HepG2 (cell line): ENCODE data around the gene PEAR1. TPM values are rescaled to one million over a fixed set of nuclear protein-coding genes. Genes with fewer than 3 reads are reported as not detected.

Experiments used
- ATAC-seq: fragments of 200-7000 bp; cut with Tn5 transposase; 3 replicates; pipeline ENCODE4 v1.9.1; 2020; ENCODE audit warnings: mild to moderate bottlenecking, moderate library complexity
- BruUV-seq: library from RNA; stranded (reverse); fragments of 400-500 nt; replicated peaks from 2 replicates; lab custom pipeline; 2021; lab: Mats Ljungman, UMichigan
- CTCF ChIA-PET: fragments of 300-600 bp; formaldehyde crosslinking; extraction: SDS; loops from one replicate; lab custom pipeline; 2021; ENCODE audit warnings: low total read pairs, inconsistent platforms, low intra/inter-chr PET ratio; lab: Yijun Ruan, JAX
- POLR2A ChIA-PET: fragments of 350-600 bp; sonication (Branson Sonifier 250); formaldehyde crosslinking; loops from one replicate; lab custom pipeline; 2020; ENCODE audit warnings: antibody characterized with exemption, inconsistent platforms; lab: Yijun Ruan, JAX
- DNase-seq: peaks from one replicate; pipeline ENCODE4 v3.0.0-alpha.2; 2015; ENCODE audit warnings: low spot score
- FAIRE-seq: peaks from 3 replicates; lab custom pipeline; 2011; peaks lifted over from hg19 to GRCh38; lab: Jason Lieb, UNC
- H2AFZ ChIP-seq: one replicate; pipeline ENCODE4 v1.6.1; 2011; ENCODE audit warnings: low read length, inconsistent platforms
- H3K27ac ChIP-seq: fragments of 300-600 bp; 3 replicates; pipeline ENCODE4 v1.8.0; 2011; ENCODE audit warnings: mixed run types, mild to moderate bottlenecking, mixed read lengths, low read length, inconsistent platforms; ENCODE audit not compliant: insufficient read depth; ENCODE audit errors: extremely low read length
- H3K27me3 ChIP-seq, 2 experiments: fragments of 200-600 bp in 1 of 2; 2 replicates in 1 of 2; 3 replicates in 1 of 2; pipeline versions ENCODE4 v1.6.0 to v1.8.0; 2011; ENCODE audit warnings: low read length in 2 of 2, mild to moderate bottlenecking in 2 of 2, moderate library complexity in 2 of 2, inconsistent platforms in 1 of 2; ENCODE audit not compliant: insufficient read depth in 2 of 2, control insufficient read depth in 1 of 2
- H3K36me3 ChIP-seq, 2 experiments: fragments of 200-600 bp in 1 of 2; replicated peaks in 1 of 2; 2 replicates in 1 of 2; 3 replicates in 1 of 2; pipeline versions ENCODE4 v1.5.1 to v1.8.0; 2011; ENCODE audit warnings: low read length in 2 of 2, inconsistent platforms in 1 of 2; ENCODE audit not compliant: insufficient read depth in 2 of 2, control insufficient read depth in 1 of 2
- H3K4me1 ChIP-seq: 2 replicates; pipeline ENCODE4 v1.5.1; 2012; ENCODE audit warnings: low read length, inconsistent platforms; ENCODE audit not compliant: insufficient read depth
- H3K4me2 ChIP-seq: 2 replicates; pipeline ENCODE4 v1.6.0; 2011; ENCODE audit warnings: low read depth, low read length, inconsistent platforms
- H3K4me3 ChIP-seq, 3 experiments: fragments of 200-600 bp in 1 of 3; sonication (generic), shearing (Covaris generic) in 1 of 3; replicated peaks in 1 of 3; 2 replicates each; pipeline ENCODE4 v1.5.1; 2011 to 2016; ENCODE audit warnings: low read length in 3 of 3, inconsistent platforms in 2 of 3, low read depth in 2 of 3, mild to moderate bottlenecking in 2 of 3, control low read depth in 1 of 3, mixed read lengths in 1 of 3; ENCODE audit not compliant: insufficient read depth in 1 of 3
- H3K79me2 ChIP-seq: one replicate; pipeline ENCODE4 v1.6.1; 2011; ENCODE audit warnings: low read length, inconsistent platforms; ENCODE audit not compliant: insufficient read depth
- H3K9ac ChIP-seq: 2 replicates; pipeline ENCODE4 v1.6.0; 2011; ENCODE audit warnings: mild to moderate bottlenecking, low read depth, low read length, inconsistent platforms; ENCODE audit not compliant: insufficient read depth
- H3K9me3 ChIP-seq: 2 replicates; pipeline ENCODE4 v1.5.1; 2012; ENCODE audit warnings: mild to moderate bottlenecking, low read length
- H4K20me1 ChIP-seq: 2 replicates; pipeline ENCODE4 v1.6.0; 2011; ENCODE audit warnings: inconsistent platforms, mild to moderate bottlenecking, low read length, moderate library complexity; ENCODE audit not compliant: insufficient read depth
- ATF7 ChIP-seq, 2 experiments: fragments of 450-650 bp in 1 of 2; sonication (generic) in 1 of 2; formaldehyde crosslinking in 1 of 2; IDR thresholded peaks; 2 replicates each; pipeline versions ENCODE4 v1.4.0 to v1.6.1; 2016 to 2020; ENCODE audit warnings: antibody characterized with exemption in 1 of 2, mild to moderate bottlenecking in 1 of 2, missing genetic modification reagents in 1 of 2
- ELK4 ChIP-seq: sonication (generic); formaldehyde crosslinking; IDR thresholded peaks from 2 replicates; pipeline ENCODE4 v1.9.0; 2021; ENCODE audit warnings: missing genetic modification reagents, borderline replicate concordance
- HOXA9 ChIP-seq: sonication (generic); formaldehyde crosslinking; IDR thresholded peaks from 2 replicates; pipeline ENCODE4 v1.8.1; 2022; ENCODE audit warnings: missing genetic modification reagents, mild to moderate bottlenecking, moderate library complexity, borderline replicate concordance
- MBD4 ChIP-seq: IDR thresholded peaks from 2 replicates; pipeline ENCODE4 v1.6.1; 2012; ENCODE audit warnings: low read length, inconsistent platforms, borderline replicate concordance
- MED13 ChIP-seq: sonication (generic); formaldehyde crosslinking; IDR thresholded peaks from 2 replicates; pipeline ENCODE4 v1.5.0; 2020; ENCODE audit warnings: missing genetic modification reagents
- SAFB2 ChIP-seq: sonication (generic); formaldehyde crosslinking; IDR thresholded peaks from 2 replicates; pipeline ENCODE4 v1.5.1; 2020; ENCODE audit warnings: missing genetic modification reagents, low read depth, mild to moderate bottlenecking, borderline replicate concordance
- ZBTB7A ChIP-seq: sonication (generic); formaldehyde crosslinking; IDR thresholded peaks from 2 replicates; pipeline ENCODE4 v1.8.0; 2022; ENCODE audit warnings: mild to moderate bottlenecking, missing genetic modification reagents
- ZNF563 ChIP-seq: sonication (generic); formaldehyde crosslinking; IDR thresholded peaks from 2 replicates; pipeline ENCODE4 v1.8.0; 2022; ENCODE audit warnings: mild to moderate bottlenecking, moderate library complexity, missing genetic modification reagents
- WGBS: methylation state at CpG from one replicate; pipeline ENCODE4 v1.1.6; 2017; ENCODE audit warnings: low lambda C conversion rate; 5-methylcytosine and 5-hydroxymethylcytosine counted together
- in situ Hi-C: cut with HindIII; loops from 2 replicates; pipeline ENCODE4 v1.10.0; 2017; ENCODE audit warnings: low pct_unique_long_range_greater_than_20kb; ENCODE audit not compliant: extremely low pct_ligation_motif_present
- intact Hi-C: fragments of 100-400 bp; cut with micrococcal nuclease; formaldehyde crosslinking; loops from one replicate; pipeline ENCODE4 v1.10.0; 2022; ENCODE audit not compliant: unreplicated experiment
- polyA plus RNA-seq, 8 experiments: library from polyadenylated mRNA; depleted of rRNA in 3 of 8; stranded (reverse) in 7 of 8; unstranded in 1 of 8; fragments of >200 nt; fragmentation: Illumina TruSeq in 4 of 8; extraction: Trizol in 4 of 8; gene quantifications; 2 replicates each; pipeline versions ENCODE4 v1.2.1 to v1.2.3, GENCODE V29; 2011 to 2016; ENCODE audit warnings: low read depth in 4 of 8, missing spikeins in 1 of 8, mixed read lengths in 1 of 8; ENCODE audit not compliant: insufficient read depth in 1 of 8
- total RNA-seq, 5 experiments: library from RNA; depleted of rRNA; stranded (reverse); fragments of >200 nt; fragmentation: Illumina TruSeq; extraction: Trizol; gene quantifications; 2 replicates each; pipeline ENCODE4 v1.2.3, GENCODE V29; 2016; ENCODE audit warnings: low read depth in 1 of 5

PEAR1 gene
- total and polyA plus RNA-seq, 2 of the 13 experiments (the other 11 are each of a cell fraction or from before 2014, with no cell fraction given), result 0.27 to 0.41 TPM

- in situ Hi-C loops, result no loop called here
- TF ChIP-seq HOXA9, result no peak
- no peak for TF ChIP-seq ZBTB7A (CRISPR knock-in tag)
- no peak for TF ChIP-seq ATF7 (IDR thresholded peaks at IDR 0.05)
- TF ChIP-seq ATF7 (CRISPR knock-in tag; IDR thresholded peaks at IDR 0.05), result no peak
- no peak for TF ChIP-seq SAFB2 (CRISPR knock-in tag)
- no peak for TF ChIP-seq ELK4 (CRISPR knock-in tag)
- no peak for TF ChIP-seq MED13 (CRISPR knock-in tag)
- no peak for TF ChIP-seq ZNF563 (CRISPR knock-in tag)
- TF ChIP-seq MBD4, result no peak
Measured at GRCh38 chr1:156935505-156936128, 42.1 kb downstream of the PEAR1 start.

More at GRCh38 chr1:156935505-156936128, 42.1 kb downstream of the PEAR1 start:
- H3K79me2 ChIP-seq, result no peaks in the 10 kb centered on the region
- H3K9ac ChIP-seq, result no peak overlapping the region
- no peak for ATAC-seq
- H4K20me1 ChIP-seq, result no peaks in the 10 kb centered on the region
- peaks cover 6 to 16% of the 10 kb centered on the region in 2 experiments; a peak in 3 of 5 replicates for H3K36me3 ChIP-seq
- no TSS peak for BruUV-seq
- no peak overlapping the region for H3K27ac ChIP-seq
- CTCF ChIA-PET, result no interaction called here
- H3K27me3 ChIP-seq, result peaks cover 0 to 7% of the 10 kb centered on the region in 2 experiments; a peak in 2 of 5 replicates
- 100% methylated on average over 14 of the region's 17 CpGs for WGBS
- intact Hi-C loops, result no loop called here
- H2AFZ ChIP-seq, result no peak overlapping the region
- no peak overlapping the region for H3K4me3 ChIP-seq
- H3K4me2 ChIP-seq, result no peak overlapping the region
- POLR2A ChIA-PET, result no interaction called here
- peaks cover 13% of the 10 kb centered on the region for H3K4me1 ChIP-seq
- DNase-seq, result no peak
- no peaks in the 10 kb centered on the region for H3K9me3 ChIP-seq
- no peak for FAIRE-seq
